ENCODE data around the gene POR.
"Not testable (repeated sequence)": the region's sequence is repeated elsewhere in the genome, so short reads cannot be mapped to it uniquely, and the experiment has no call there.

POR gene

DNA sequence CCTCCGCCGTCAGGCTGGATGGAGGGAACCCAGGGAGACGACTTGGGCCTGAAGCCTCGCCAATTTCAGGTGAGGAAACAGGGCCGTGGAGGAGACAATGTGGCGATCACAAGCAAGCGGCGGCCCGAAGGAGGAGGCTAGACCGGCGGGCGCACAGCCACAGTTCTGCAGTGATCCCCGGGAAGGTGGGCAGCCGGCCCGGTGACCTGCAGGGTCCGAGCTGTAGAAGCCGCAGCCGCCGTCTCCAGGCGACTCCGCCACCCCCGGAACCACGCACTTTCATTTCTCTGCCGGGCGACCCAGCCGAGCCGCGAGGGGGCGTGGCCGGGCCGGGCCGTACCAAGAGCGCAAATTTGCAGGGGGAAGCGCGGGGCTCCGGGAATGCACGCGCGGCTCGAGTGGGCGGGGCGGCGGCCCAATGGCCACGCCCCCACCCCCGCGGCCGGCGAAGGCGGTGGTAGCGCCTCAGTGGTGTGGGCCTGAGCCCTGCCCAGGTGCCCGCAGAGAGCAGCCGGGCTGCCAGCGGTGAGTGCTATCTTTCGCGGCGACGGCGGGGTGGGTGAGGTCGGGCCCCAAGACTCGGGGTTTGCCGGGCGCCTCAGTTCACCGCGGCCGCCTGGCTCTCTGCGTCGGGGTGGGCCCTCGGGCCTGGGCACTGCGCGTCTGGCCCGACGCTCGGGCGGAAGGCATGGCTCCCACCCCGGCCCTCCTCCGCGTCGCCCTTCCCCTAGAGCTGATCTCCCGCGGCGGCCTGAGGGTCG lies at the start of gene POR:
POR (plus strand) TSS at position 501 of the 761 bp plus-strand sequence. CDS start 38,847 bp downstream, outside the sequence.
- DNase-seq (ENCODE audit: low read depth in 1 of 2, low spot score in 1 of 2), result peak; percentile 92 to 97

DNA sequence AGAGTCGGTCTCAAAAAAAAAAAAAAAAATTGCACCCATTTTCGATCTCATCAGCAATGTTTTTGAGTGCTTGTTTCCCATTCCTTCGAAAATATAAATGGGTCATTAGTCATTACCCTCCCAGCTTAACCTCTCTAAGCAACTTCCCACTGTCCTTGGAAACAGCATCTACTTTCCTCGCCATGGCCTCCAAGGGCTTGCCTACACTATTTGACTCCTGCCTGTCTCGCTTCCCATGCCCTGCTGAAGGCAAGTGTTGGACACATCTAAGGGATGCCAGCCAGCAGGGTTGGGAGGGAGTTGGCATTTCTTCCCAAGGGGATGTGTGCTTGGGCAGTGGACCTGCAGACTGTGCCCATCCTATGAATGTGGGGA lies 48.9 kb upstream of the POR start:
- DNase-seq (ENCODE audit: low read depth in 1 of 2, low spot score in 1 of 2), result no peak

DNA sequence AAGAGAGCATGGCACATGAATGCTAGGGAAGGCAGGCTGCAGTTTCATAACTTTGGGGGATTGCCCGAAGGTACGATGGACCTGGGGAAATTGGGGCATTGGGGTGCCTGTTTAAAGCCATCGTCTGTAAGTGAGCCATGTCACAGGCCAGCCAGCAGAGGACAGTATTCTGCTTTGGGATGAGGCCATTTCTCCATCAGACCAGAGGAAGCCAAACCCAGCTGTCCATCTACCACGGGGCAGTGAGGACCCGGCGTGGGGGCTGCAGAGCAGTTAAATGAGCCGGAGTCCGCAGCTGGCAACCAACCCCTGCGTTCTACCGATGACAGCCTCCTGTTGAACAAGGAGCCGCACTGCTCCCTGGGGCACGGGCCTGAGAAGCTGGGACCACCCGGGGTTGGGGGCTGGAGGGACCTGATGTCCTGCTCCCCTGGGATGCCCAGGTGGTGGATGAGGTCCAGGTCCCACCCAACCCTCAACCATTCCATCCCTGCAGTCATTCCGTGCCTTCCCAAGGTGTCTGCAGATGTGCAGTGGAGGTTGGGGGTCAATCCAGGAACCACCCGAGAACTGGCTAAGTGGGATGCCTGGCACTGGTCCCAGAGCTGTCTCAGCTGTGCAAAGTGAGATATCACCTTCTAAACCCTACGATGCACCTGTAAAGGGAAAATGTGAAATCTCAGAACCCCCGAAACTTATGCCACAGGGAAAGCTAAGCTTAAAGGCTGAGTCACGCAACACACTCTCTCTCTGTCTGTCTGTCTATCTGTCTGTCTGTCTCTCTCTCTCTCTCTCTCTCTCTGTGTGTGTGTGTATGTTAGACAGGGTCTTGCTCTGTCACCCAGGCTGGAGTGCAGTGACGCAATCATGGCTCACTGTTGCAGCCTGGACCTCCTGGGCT lies 48.2 kb upstream of the POR start:
- DNase-seq (ENCODE audit: low read depth in 1 of 2, low spot score in 1 of 2), result peak in 1 of 2 donors; percentile 27

DNA sequence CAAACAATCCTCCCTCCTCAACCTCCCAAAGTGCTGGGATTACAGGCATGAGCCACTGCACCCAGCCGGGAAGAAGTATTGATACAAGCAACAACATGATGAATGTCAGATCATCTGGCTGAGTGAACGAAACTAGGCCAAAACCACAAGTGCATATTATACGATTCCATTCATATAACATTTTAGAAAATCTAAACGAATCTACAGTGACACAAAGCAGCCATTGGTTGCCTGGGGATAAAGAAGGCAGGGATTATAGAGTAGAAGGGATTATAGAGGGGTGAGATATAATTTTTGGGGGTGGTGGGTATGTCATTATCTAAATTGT lies 47.6 kb upstream of the POR start:
- no peak for DNase-seq (ENCODE audit: low read depth in 1 of 2, low spot score in 1 of 2)

DNA sequence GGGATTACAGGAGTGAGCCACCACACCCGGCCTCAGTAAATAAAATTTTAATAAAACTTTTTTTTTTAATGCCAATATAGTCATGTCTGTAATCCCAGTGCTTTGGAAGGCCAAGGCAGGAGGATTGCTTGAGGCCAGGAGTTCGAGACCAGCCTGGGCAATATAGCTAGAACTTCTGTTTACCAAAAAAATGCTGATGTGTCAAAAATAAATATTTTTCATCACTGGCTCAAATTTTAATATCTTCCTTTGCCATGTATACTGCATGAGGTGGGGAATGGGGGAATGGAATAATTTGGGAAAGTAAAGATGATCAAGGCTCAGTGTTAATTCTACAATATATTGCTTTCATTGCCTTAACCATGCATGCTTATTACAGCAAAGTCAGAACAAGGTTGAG lies 46.8 kb upstream of the POR start:
- no peak for DNase-seq (ENCODE audit: low read depth in 1 of 2, low spot score in 1 of 2)

DNA sequence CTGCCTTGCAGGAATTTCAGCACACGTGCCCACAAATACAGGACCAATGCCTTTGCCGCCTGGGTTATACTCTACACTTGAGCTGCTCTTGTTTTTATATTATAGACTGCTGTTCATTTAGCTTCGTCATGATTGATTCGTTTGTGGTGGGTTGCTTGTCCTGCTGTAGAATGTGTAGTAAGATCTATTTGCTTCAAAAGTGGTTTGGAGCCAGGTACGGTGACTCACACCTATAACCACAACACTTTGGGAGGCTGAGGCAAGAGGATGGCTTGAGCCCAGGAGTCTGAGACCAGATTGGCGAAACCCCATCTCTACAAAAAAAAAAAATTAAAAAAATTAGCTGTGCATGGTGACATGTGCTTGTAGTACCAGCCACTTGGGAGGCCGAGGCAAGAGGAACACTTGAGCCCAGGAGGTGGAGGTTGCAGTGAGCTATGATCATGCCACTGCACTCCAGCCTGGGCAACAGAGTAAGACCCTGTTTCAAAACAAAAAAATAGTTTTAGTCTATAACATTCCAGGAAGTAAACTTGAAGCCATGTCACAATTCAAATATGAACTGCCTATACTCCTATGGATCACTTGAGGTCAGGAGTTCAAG lies 45.1 kb upstream of the POR start:
- no peak for DNase-seq (ENCODE audit: low read depth in 1 of 2, low spot score in 1 of 2)

DNA sequence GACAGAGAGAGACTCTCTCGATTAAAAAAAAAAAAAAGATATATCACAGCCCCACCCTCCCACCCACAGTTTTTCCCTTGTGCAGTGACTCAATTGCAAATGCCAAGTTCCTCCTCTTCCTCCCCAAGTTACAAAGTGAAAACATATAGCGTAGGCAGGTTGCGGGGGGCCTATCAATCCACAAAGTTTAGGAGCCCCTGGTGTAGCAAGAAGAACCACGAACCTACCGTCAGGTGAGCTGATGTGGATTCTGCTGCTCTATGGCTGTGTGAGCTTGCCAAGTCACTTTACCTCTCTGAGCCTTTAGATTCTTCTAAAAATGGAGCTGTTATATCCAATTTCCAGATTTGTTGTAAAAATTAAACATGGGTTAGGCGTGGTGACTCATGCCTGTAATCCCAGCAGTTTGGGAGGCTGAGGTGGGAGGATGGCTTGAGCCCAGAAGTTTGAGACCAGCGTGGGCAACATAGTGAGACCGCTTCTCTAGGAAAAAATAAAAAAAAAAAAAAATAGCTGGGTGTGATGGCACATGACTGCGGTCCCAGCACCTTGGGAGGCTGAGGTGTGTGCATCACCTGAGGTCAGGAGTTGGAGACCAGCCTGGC lies 44.3 kb upstream of the POR start:
- DNase-seq (ENCODE audit: low read depth in 1 of 2, low spot score in 1 of 2), result no peak

DNA sequence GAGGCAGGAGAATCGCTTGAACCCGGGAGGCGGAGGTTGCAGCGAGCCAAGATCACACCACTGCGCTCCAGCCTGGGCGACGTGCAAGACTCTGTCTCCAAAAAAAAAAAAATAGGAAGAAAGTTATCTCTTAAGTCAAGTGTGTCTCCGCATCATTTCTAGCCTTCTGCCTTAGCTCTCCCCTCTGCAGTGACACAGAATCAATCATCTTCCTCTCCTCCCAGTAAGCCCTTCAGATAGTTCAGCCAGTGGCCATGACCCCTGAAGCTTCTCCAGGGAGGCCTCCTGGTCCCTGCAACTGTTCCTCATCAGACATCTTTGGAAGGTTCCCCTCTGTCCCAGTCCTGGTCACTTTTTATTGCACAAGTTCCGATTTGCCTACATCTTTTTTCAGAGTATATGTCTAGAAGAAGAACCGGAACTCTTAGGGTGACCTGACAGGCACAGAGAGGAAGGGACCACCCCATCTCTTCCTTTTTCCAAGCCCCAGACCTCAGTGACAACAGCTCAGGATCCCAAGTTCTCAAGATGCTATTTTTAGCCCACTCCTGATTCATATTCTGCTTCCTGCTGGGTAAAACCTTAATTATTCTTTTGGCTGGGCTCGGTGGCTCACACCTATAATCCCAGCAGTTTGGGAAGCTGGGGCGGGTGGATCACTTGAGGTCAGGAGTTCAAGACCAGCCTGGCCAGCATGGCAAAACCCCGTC lies 42.7 kb upstream of the POR start:
- no peak for DNase-seq (ENCODE audit: low read depth in 1 of 2, low spot score in 1 of 2)

DNA sequence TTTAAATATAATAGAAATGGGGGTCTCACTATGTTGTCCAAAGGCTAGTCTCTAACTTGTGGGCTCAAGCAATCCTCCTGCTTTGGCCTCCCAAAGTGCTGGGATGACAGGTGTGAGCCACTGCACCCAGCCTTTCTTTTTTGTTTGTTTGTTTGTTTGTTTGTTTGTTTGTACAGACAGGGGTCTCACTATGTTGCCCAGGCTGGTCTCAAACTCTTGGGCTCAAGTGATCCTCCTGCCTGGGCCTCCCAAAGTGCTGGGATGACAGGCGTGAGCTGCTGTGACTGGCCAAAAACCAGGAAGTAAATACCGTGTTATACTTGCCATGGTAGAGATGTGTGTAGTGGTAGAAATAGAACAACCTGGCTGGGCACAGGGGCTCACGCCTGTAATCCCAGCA lies 40.8 kb upstream of the POR start:
- not testable (repeated sequence) for DNase-seq (ENCODE audit: low read depth in 1 of 2, low spot score in 1 of 2)

DNA sequence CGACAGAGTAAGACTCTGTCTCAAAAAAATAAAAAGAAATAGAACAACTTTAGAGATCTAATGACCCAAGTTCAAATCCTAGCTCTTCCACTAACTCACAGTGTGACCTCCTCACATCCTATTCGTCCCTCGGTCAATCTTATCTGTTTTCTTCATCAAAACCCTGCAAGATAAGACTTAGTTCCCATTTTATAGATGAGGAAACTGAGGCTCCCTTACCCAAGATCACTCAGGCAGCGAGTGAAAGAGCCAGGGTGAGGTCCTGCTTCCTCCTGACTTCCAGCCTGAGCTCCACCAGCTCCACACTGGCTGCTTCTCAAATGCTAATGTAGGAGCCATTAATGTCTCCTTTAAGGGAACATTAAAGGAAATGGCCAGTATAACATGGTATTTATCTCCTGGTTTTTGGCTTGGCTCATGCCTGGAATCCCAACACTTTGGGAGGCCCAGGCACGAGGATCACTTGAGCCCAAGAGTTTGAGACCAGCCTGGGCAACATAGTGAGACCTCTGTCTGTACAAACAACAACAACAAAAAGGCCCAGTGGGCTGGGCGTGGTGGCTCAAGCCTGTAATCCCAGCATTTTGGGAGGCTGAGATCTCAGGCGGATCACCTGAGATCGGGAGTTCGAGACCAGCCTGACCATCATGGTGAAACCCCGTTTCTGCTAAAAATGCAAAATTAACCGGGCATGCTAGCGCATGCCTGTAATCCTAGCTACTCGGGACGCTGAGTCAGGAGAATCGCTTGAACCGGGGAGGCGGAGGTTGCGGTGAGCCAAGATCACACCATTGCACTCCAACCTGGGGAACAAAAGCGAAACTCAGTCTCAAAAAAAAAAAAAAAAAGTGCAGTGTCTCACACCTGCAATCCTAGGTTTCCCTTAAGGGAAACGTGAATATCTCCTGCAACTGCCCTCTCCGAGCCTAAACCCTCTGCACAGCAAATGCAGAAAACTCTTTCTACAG lies 39.6 kb upstream of the POR start:
- no peak for DNase-seq (ENCODE audit: low read depth in 1 of 2, low spot score in 1 of 2)

DNA sequence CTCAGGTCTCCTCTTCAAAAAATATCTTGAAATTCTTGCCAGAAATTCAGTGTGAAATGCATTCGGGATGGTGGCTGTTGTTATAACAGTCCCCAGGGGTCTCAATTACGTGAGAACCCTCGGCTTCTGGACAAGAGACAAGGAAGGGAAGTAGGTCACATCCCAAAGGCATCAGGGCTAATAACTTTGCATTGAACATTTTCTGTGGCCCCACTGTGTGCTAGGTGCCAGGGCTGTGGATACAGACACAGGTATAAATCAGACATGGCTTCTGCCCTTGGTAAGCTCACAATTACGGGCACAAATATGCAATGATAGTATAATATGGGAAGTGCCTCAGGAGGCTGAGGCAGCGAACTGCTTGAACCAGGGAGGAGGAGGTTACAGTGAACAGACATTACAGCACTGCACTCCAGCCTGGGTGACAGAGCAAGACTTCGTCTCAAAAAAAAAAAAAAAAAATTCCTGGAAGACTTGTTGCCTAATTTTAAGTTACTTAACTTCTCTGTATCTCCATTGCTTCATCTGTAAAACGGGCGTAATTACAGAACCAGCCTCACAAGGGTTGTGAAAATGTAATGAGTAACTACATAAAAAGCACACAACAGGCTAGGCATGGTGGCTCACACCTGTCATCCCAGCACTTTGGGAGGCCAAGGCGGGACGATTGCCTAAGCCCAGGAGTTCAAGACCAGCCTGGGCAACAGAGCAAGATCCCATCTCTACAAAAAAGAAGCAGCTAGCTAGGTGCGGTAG lies 38.7 kb upstream of the POR start:
- DNase-seq (ENCODE audit: low read depth in 1 of 2, low spot score in 1 of 2), result no peak

DNA sequence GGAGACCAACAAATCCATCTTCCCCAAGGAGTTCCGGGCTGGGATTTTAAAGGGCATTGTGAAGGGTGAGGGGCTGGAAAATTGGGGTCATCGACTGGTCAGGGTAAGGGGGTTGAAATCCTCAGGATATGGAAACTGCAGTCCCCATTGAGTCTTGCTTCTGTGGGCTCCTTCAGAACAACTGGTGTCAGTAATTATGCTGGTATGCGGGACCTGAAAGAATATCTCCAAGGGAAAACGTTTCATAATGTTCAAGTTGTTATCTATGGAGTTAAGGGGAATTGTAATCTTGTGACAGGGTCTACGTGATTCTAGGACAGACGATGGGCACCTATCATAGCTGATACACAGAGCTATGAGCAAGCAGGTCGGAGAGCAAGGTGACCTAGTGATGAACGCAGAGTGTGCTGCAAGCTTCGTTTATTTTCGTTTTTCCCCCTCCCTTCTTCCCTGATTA lies 36.6 kb upstream of the POR start:
- DNase-seq (ENCODE audit: low read depth in 1 of 2, low spot score in 1 of 2), result no peak

DNA sequence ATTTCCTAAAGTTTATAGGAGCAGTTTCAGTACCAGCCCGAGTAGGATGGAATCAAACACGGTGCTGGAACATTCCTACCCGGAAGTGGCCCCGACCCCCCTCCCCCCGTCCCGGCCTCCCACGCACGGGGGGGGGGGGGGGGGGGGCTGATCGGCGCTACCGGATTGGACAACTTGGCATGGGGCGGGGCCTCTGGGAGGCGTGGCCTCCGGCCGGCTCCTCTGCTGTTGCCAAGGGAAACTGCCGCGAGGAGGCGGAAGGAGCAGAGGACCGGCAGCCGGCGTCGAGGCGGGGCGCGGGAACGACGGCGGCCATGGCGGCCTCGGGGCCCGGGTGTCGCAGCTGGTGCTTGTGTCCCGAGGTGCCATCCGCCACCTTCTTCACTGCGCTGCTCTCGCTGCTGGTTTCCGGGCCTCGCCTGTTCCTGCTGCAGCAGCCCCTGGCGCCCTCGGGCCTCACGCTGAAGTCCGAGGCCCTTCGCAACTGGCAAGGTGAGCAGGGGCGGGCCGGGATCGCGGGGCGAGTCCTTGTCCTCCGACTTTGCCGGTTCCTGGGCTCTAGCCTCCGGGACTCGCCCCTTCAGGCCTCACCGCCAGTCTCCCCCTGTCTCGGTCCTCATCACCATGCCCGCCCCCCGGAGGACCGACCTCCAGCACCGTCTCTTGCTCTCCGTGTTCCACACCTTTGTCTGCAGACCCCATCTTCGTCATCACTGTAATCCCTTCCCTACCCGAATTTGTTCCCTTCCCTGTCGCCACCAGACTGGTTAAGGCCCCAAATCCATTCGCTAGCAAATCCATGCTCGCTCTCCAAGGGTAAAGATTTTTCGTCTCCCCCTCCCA lies 36.0 kb upstream of the POR start, which contains the start of gene RHBDD2:
RHBDD2 (plus strand) TSS at position 266 of the 843 bp plus-strand sequence; CDS start at position 315, 49 bp downstream.
- DNase-seq (ENCODE audit: low read depth in 1 of 2, low spot score in 1 of 2), result peak; percentile 94 to 95

DNA sequence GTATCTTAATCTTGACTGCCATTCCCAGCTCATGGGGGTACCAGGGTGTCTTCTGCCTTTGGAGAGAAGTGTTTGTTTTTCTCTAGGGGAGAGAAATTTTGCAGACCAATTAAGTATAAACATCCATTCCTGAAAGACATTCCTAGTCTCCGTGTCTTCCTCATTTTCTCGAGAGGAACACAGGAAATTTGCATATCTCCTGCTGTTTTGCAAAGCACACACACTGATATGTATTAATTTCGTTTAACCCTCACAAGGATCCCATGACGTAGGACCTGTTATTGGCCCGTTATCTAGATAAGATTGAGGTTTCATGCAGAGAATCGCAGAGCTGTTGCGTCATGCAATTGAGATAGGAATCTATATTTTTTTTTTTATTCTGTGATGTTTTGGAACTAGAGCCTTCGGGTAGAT lies 35.2 kb upstream of the POR start:
- peak in 1 of 2 donors; percentile 32 for DNase-seq (ENCODE audit: low read depth in 1 of 2, low spot score in 1 of 2)

DNA sequence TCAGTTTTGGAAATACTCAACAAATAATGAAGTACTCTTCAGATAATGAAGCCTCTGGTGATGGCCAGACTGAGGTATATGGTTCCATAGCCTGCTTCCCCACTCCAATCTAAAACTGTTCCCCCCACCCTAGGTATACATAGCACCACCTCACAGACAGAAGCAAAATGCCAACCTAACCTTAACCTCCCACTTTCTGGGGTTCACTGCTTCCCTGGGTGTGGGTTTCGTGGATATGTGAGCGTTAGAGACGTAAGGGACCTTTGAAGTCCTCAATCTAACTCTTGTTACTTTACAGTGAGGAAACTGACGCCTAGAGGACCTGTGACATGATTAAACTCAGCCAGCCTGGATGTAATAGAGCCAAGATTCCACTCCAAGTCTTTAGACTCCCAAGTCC lies 34.7 kb upstream of the POR start:
- no peak for DNase-seq (ENCODE audit: low read depth in 1 of 2, low spot score in 1 of 2)

DNA sequence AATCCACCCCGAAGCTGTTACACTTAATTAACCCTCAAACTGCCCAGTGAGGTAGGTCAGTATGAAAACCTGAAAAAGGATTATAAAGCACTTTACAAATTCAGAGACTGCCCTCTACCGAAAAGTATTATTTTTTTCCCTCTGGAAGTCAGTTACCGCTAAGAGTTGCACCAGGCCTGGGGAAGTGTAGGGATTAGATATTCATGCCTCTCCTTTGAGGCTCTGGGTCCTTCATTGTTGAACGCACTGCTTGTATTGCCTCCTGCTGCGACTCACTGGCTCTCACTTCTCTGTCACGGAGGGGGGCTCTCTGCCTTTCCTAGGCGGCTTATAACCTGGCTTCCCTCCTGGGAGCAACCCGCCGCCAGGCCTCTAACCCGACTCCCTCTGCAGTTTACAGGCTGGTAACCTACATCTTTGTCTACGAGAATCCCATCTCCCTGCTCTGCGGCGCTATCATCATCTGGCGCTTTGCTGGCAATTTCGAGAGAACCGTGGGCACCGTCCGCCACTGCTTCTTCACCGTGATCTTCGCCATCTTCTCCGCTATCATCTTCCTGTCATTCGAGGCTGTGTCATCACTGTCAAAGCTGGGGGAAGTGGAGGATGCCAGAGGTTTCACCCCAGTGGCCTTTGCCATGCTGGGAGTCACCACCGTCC lies 33.4 kb upstream of the POR start:
- DNase-seq (ENCODE audit: low read depth in 1 of 2, low spot score in 1 of 2), result no peak

DNA sequence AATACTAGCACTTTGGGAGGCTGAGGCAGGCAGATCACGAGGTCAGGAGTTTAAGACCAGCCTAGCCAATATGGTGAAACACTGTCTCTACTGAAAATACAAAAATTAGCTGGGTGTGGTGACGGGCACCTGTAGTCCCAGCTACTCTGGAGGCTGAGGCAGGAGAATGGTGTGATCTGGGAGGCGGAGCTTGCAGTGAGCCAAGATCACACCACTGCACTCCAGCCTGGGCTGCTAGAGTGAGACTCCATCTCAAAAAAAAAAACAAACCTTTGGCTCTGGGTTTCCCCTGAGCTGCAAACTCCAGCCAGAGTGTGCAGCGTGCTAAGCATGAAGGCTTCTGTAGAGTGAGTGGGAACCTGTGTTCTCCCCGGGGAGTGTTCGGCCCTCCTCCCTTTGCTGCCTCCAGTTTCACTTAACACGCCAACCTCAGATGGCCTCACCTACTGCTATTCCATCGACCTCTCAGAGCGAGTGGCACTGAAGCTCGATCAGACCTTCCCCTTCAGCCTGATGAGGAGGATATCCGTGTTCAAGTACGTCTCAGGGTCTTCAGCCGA lies 31.6 kb upstream of the POR start:
- not testable (repeated sequence) for DNase-seq (ENCODE audit: low read depth in 1 of 2, low spot score in 1 of 2)
